Cardiac muscle cell (in vitro differentiated cells and primary cell): ENCODE results near the gene CYTH1. TPM values are rescaled to one million over a fixed set of nuclear protein-coding genes. Genes with fewer than 3 reads are reported as not detected.

ENCODE experiments used
- DNase-seq, 2 donors: peaks; one replicate each; pipeline versions ENCODE4 v3.0.0 to v3.0.0-alpha.2; 2010 to 2017; ENCODE audit warnings: low read depth in 1 of 2, low spot score in 1 of 2
- H3K27ac ChIP-seq: fragments of 200-600 bp; sonication (generic); 2 replicates; pipeline ENCODE4 v1.5.1; 2016
- H3K27me3 ChIP-seq: fragments of 200-600 bp; sonication (generic); 2 replicates; pipeline ENCODE4 v1.6.0; 2016; ENCODE audit warnings: control low read depth
- H3K36me3 ChIP-seq: fragments of 200-600 bp; sonication (generic); 2 replicates; pipeline ENCODE4 v1.5.1; 2016; ENCODE audit warnings: control low read depth
- H3K4me1 ChIP-seq: fragments of 200-600 bp; sonication (generic); 2 replicates; pipeline ENCODE4 v1.8.1; 2017; ENCODE audit warnings: low read depth, mild to moderate bottlenecking, mixed run types
- H3K4me3 ChIP-seq: fragments of 200-600 bp; sonication (generic); 2 replicates; pipeline ENCODE4 v1.5.1; 2016; ENCODE audit warnings: mild to moderate bottlenecking
- H3K9me3 ChIP-seq: fragments of 200-600 bp; sonication (generic); 2 replicates; pipeline ENCODE4 v1.5.1; 2017; ENCODE audit warnings: low read depth, mild to moderate bottlenecking, control low read depth
- CTCF ChIP-seq: IDR thresholded peaks from 2 replicates; pipeline ENCODE4 v1.5.1; 2012; ENCODE audit warnings: low read depth, mild to moderate bottlenecking, low read length
- polyA plus RNA-seq: library from polyadenylated mRNA; unstranded; fragments of >200 nt; fragmentation: Nextera tagmentation; extraction: Ambion mirVana; gene quantifications from 2 replicates; pipeline ENCODE4 v1.2.1, GENCODE V29; 2016
- total RNA-seq: library from RNA; depleted of rRNA; stranded (reverse); fragments of >200 nt; gene quantifications from 2 replicates; pipeline ENCODE4 v1.2.3, GENCODE V29; 2016

CYTH1 gene
- total and polyA plus RNA-seq, 2 experiments from 2014 or later, result 21.9 to 39.6 TPM

- TF ChIP-seq CTCF, result no peak
- H3K4me3 ChIP-seq, result no peak overlapping the region
- peaks cover 21% of the 10 kb centered on the region for H3K4me1 ChIP-seq
- no peak for DNase-seq
- no peaks in the 10 kb centered on the region for H3K9me3 ChIP-seq
- H3K27me3 ChIP-seq, result no peaks in the 10 kb centered on the region
- H3K36me3 ChIP-seq, result no peaks in the 10 kb centered on the region
- H3K27ac ChIP-seq, result no peak overlapping the region
These were observed 3.1 kb upstream of the CYTH1 start for GRCh38 chr17:78785011-78785662.

DNA sequence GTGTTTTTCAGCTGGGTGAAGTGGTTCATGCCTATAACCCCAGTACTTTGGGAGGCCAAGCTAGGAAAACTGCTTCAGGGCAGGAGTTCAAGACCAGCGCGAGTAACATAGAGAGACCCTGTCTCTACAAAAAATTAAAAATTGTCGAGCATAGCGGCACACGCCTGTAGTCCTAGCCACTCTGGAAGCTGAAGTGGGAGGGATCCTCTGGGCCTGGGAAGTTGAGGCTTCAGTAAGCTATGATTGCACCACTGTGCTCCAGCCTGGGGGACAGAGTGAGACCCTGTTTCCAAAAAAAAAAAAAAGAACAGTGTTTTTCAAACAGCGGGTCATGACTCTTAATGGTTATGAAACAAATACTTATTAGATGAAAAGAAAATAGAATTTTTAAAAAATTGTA, 2.3 kb upstream of the CYTH1 start:
- Histone ChIP-seq H3K36me3 (no peaks in the 10 kb centered on the region), H3K9me3 (no peaks in the 10 kb centered on the region), H3K27ac (peak overlapping the region; percentile 83), H3K4me1 (peaks cover 21% of the 10 kb centered on the region), H3K27me3 (no peaks in the 10 kb centered on the region), H3K4me3 (no peak overlapping the region)
- no peak for DNase-seq
- TF ChIP-seq CTCF, result no peak

GRCh38 chr17:78783711-78784324, 1.7 kb upstream of the CYTH1 start:
- no peaks in the 10 kb centered on the region for H3K27me3 ChIP-seq
- no peak for TF ChIP-seq CTCF
- peak overlapping the region; percentile 83 for H3K27ac ChIP-seq
- peak in 1 of 2 donors; percentile 19 for DNase-seq
- H3K9me3 ChIP-seq, result no peaks in the 10 kb centered on the region
- H3K4me3 ChIP-seq, result no peak overlapping the region
- H3K4me1 ChIP-seq, result peaks cover 21% of the 10 kb centered on the region
- no peaks in the 10 kb centered on the region for H3K36me3 ChIP-seq

DNA sequence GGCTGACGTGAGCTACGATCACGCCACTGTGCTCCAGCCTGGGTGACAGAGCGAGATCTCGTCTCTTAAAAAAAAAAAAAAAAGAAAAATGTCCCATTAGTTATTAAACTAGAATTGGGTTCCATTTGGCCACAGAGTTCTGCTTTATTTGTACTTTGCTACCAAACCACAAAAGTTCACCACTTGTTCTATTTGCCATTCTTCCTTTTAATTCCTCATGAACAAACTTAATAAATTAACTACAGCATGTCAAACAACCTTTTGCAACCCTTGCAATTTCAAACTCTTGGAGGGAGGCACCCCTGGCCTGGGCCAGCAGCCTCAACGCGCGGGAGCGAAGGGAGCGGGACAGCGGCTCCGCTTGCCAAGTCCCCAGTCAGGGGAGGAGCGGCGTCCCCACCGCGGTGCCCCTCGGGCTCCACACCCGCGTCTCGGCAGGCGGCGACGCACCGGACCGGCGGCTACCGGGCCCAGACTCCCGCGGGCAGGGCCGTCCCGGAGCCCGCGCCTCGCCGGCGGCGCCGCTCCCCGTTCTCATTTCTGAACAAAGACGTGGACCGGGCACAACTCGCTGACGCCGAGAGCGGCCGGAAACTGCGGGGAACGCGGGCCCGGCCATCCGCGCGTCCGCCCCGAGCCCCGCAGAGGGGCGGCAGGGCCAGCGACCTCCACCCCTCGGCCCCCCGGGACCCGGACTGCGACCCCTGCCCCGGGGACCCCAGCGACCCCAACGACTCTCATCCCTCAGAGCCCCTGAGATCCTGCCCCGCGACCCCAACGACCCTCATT, 775 bp downstream of the CYTH1 start:
- H3K27ac ChIP-seq, result no peak overlapping the region
- H3K36me3 ChIP-seq, result no peaks in the 10 kb centered on the region
- no peaks in the 10 kb centered on the region for H3K27me3 ChIP-seq
- DNase-seq, result peak; percentile 29 to 60
- TF ChIP-seq CTCF, result no peak
- H3K9me3 ChIP-seq, result no peaks in the 10 kb centered on the region
- H3K4me1 ChIP-seq, result peaks cover 21% of the 10 kb centered on the region
- peak overlapping the region; percentile 99 for H3K4me3 ChIP-seq

DNA sequence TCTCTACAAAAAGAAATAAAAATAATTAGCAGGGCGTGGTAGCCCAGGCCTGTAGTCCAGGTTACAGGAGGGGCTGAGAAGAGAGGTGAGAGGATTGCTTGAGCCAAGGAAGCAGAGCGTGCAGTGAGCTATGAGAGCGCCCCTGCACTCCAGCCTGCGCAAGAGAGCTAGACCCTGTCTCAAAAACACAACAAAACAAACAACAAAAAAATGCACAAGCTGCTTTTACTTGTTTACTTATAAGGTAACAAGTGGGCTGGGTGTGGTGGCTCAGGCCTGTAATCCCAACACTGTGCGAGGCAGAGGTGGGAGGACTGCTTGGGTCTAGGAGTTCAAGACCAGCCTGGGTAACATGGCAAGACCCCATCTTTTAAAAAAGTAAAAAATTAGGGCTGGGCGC, 1.7 kb downstream of the CYTH1 start:
- Histone ChIP-seq H3K27me3 (no peaks in the 10 kb centered on the region), H3K27ac (no peak overlapping the region), H3K9me3 (no peaks in the 10 kb centered on the region), H3K4me3 (no peak overlapping the region), H3K4me1 (peaks cover 21% of the 10 kb centered on the region), H3K36me3 (no peaks in the 10 kb centered on the region)
- no peak for DNase-seq
- no peak for TF ChIP-seq CTCF
